ENCODE data around the gene CHD3. TPM values are rescaled to one million over a fixed set of nuclear protein-coding genes. Genes with fewer than 3 reads are reported as not detected.

Gene CHD3
- polyA plus RNA-seq, 1 of the 3 experiments (the other 2 are of a cell fraction): 56.2 TPM

- WGBS (ENCODE audit: low lambda C conversion rate): under 1% methylated on average over 22 of the region's 35 CpGs
- H3K9me2 ChIP-seq: no peaks in the 10 kb centered on the region
- peak overlapping the region; percentile 77 for H3K9ac ChIP-seq
- CTCF ChIA-PET: interaction anchor here (4.0 kb wide), 1 partner anchor 18 kb away, joined by 18 read pairs; no protein-coding TSS in a partner anchor
- POLR2A ChIA-PET: no interaction called here
- DNase-seq: peak; percentile 93
- peak overlapping the region; percentile 76 to 78 for H3K4me3 ChIP-seq (ENCODE audit: low read depth in 2 of 2, low read length in 1 of 2)
- H4K20me1 ChIP-seq (ENCODE audit: insufficient read depth): peaks cover 3% of the 10 kb centered on the region; the same call in 1 of the 2 replicates
- peaks cover 15 to 26% of the 10 kb centered on the region in 2 experiments for H3K36me3 ChIP-seq (replicated peaks in 1 of 2; ENCODE audit: control insufficient read depth in 1 of 2, insufficient read depth in 2 of 2, low read length in 1 of 2)
- peak overlapping the region; percentile 99 for H3K4me2 ChIP-seq
- peak overlapping the region; percentile 80; the same call in 1 of the 2 replicates for H2AFZ ChIP-seq (ENCODE audit: low read depth)
- H3K9me3 ChIP-seq: no peaks in the 10 kb centered on the region
- H3K27ac ChIP-seq (ENCODE audit: low read depth in 2 of 2, low read length in 1 of 2): peak overlapping the region; percentile 96 to 100
- H3K27me3 ChIP-seq (ENCODE audit: insufficient read depth): no peaks in the 10 kb centered on the region
- peaks cover 44% of the 10 kb centered on the region for H3K79me2 ChIP-seq (ENCODE audit: insufficient read depth)
- peaks cover 36 to 47% of the 10 kb centered on the region in 2 experiments for H3K4me1 ChIP-seq (ENCODE audit: control insufficient read depth in 1 of 2, insufficient read depth in 2 of 2, low read depth in 1 of 2, low read length in 1 of 2)
- H3F3A ChIP-seq (replicated peaks; ENCODE audit: insufficient read depth): peaks cover 29% of the 10 kb centered on the region
- TF ChIP-seq IRF3 (IDR thresholded peaks at IDR 0.05; ENCODE audit: low read depth, low read length): no peak
- no peak for TF ChIP-seq RFX5 (IDR thresholded peaks at IDR 0.05; ENCODE audit: low read length)
- no peak for TF ChIP-seq MEF2A (IDR thresholded peaks at IDR 0.05; ENCODE audit: borderline replicate concordance, low read depth)
- TF ChIP-seq RXRA (IDR thresholded peaks at IDR 0.05; ENCODE audit: borderline replicate concordance, low read depth): no peak
- peak; percentile 47; the same call in 1 of the 2 replicates for TF ChIP-seq YY1 (IDR thresholded peaks at IDR 0.05; ENCODE audit: low read depth)
- TF ChIP-seq MXI1 (IDR thresholded peaks at IDR 0.05; ENCODE audit: low read depth, low read length): no peak; the same call in 1 of the 2 replicates
- TF ChIP-seq SIN3A (IDR thresholded peaks at IDR 0.05; ENCODE audit: borderline replicate concordance, low read depth, low read length): peak; percentile 76; the same call in 1 of the 2 replicates
- no peak for TF ChIP-seq REST (IDR thresholded peaks at IDR 0.05; ENCODE audit: low read depth, low read length)
- no peak for TF ChIP-seq MAX (IDR thresholded peaks at IDR 0.05; ENCODE audit: low read depth)
- TF ChIP-seq CHD2 (IDR thresholded peaks at IDR 0.05; ENCODE audit: low read length, partially characterized antibody): peak; percentile 69
- TF ChIP-seq FOXJ3 (CRISPR knock-in tag; IDR thresholded peaks at IDR 0.05): no peak
- peak; percentile 62; the same call in 1 of the 2 replicates for TF ChIP-seq POLR2AphosphoS5 (IDR thresholded peaks at IDR 0.05; ENCODE audit: low read depth, low read length)
- peak; percentile 51; the same call in 1 of the 2 replicates for TF ChIP-seq TAF1 (IDR thresholded peaks at IDR 0.05; ENCODE audit: borderline replicate concordance, low read depth, low read length)
- no peak for TF ChIP-seq RAD21 (IDR thresholded peaks at IDR 0.05; ENCODE audit: low read length)
- TF ChIP-seq JUND (IDR thresholded peaks at IDR 0.05): no peak
- TF ChIP-seq USF1 (IDR thresholded peaks at IDR 0.05; ENCODE audit: borderline replicate concordance, low read depth): no peak
- TF ChIP-seq RCOR1 (IDR thresholded peaks at IDR 0.05; ENCODE audit: low read length): no peak
- TF ChIP-seq USF2 (IDR thresholded peaks at IDR 0.05; ENCODE audit: borderline replicate concordance, low read depth, low read length): no peak
- TF ChIP-seq ZBTB33 (IDR thresholded peaks at IDR 0.05; ENCODE audit: borderline replicate concordance, low read depth): no peak
- TF ChIP-seq CTCF (IDR thresholded peaks at IDR 0.05): no peak
- TF ChIP-seq GABPA (IDR thresholded peaks at IDR 0.05; ENCODE audit: low read depth): no peak
These were observed 956 bp upstream of the CHD3 start for GRCh38 chr17:7887482-7888183.

All from SK-N-SH (cell line).